HG03565 (cell line): ENCODE results near the gene NFAT5.
"Not testable (repeated sequence)": the region's sequence is repeated elsewhere in the genome, so short reads cannot be mapped to it uniquely, and the experiment has no call there.

Source experiments
- ATAC-seq: cut with Tn5 transposase; IDR thresholded peaks from one replicate; pipeline ENCODE4 v1.9.1; 2021; ENCODE audit warnings: mild to moderate bottlenecking, moderate library complexity; ENCODE audit not compliant: unreplicated experiment

NFAT5 gene

DNA sequence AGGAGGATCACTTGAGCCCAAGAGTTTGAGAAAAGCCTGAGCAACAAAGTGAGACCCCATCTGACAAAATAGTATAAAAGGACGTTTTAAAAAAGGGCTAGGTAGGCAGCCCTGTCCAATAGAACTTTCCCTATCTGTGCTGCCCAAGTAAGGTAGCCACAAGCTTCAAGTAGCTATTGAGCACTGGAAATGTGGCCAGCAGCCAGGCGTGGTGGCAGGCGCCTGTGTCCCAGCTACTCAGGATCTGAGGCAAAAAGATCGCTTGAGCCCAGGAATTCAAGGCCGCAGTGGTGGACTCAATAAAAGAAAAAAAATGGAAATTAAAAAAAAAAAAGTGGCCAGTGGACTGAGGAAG is 162.1 kb downstream of the NFAT5 start:
- no peak for ATAC-seq

DNA sequence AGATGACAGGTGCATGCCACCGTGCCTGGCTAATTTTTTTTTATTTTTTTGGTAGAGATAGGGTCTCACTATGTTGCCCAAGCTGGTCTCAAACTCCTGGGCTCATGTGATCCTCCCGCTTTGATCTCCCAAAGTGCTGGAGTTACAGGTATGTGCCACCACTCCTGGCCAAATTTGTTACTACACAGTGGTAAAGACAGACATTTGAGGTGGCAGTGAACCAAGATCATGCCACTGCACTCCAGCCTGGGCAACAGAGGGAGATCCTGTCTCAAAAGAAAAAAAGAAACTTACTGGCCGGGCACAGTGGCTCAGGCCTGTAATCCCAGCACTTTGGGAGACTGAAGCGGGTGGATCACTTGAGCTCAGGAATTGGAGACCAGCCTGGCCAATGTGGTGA is 163.3 kb downstream of the NFAT5 start:
- ATAC-seq = not testable (repeated sequence)

DNA sequence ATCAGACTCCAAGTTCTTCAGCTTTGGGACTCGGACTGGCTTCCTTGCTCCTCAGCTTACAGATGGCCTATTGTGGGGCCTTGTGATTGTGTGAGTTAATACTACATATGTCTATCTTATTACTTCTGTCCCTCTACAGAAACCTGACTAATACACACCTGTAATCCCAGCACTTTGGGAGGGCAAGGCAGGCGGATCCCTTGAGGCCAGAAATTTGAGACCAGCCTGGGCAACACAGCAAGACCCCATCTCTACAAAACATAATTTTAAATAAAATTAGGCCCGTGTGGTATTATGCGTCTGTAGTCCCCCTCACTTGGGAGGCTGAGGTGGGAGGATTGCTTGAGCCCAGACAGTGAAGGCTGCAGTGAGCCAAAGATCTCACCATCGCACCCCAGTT is 165.5 kb downstream of the NFAT5 start:
- not testable (repeated sequence) for ATAC-seq

DNA sequence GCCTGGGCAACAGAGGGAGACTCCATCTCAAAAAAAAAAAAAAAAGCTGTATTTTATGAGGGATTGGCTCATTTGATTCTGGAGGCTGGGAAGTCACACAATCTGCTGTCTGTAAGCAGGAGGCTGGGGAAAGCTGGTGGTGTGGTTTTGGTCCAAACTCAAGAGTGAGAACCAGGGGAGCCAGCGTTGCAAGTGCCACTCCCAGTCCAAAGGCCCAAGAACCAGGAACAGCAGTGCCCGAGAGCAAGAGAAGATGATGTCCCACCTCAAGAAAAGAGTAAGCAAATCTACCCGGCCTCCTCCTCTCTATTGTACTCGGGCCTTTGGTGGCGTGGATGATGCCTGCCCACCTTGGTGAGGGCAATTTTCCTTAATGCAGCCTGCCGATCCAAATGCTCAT is 166.3 kb downstream of the NFAT5 start:
- no peak for ATAC-seq

DNA sequence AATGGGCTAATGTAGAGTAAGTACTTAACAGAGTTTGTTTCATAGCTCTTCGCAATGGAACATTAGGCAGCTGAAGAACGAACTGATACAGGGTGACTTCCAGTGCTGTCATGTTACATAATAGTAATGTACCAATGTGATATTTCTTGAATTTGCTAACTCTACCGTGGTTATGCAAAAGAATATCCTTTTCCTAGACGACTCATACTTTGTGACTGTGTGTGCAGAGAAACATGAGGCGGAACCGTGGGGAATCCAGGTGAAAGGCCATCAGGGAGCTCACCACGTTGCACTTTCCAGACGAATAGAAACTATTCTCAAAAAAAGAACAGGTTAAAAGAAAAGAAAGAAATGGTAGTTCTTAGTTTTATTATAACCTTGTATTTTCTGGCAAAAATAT is 175.8 kb downstream of the NFAT5 start:
- ATAC-seq = no peak

DNA sequence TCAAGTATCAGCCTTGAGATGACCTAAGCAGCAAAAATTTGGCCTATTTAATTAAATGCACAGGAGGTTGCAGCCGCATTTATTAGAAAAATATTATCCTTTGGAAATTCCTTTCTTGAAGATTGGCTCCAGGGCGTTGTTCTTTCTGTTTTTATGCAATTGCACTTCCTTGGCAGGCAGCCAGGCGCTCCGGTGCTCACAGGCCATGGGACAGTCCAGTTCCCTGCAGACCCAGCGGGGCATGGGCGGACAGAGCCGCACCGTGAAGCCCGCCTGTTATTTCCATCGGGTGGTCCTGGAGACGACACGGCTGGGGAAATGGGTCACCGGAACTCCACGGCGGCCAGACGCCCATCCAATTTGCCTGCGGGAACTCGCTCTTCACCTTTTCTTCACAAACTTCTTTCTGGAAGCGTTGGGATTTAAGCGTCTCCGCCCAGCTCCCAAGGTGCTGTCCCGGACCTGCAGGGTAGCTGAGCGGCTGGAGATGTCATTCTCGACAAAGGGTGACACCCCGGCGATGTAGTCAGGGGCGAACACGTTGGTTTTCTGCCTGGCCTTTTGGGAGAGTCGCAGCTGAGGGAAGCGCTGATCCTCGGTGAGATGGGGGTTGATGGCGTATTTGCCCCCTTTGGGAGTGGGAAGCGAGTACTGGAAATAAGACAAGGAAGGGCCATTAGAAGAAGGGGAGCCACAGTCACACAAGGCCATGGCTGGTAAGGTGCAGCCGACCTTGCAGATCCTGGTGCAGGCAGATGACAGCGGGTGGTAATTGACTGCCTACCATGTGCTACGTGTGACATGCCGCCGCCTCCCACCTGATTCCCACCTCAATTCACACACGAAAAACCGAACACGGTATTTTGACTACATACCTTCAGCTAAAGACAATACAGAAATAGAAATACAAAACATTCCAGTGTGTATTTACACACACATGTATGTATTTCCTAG is 176.5 kb downstream of the NFAT5 start:
- no peak for ATAC-seq

DNA sequence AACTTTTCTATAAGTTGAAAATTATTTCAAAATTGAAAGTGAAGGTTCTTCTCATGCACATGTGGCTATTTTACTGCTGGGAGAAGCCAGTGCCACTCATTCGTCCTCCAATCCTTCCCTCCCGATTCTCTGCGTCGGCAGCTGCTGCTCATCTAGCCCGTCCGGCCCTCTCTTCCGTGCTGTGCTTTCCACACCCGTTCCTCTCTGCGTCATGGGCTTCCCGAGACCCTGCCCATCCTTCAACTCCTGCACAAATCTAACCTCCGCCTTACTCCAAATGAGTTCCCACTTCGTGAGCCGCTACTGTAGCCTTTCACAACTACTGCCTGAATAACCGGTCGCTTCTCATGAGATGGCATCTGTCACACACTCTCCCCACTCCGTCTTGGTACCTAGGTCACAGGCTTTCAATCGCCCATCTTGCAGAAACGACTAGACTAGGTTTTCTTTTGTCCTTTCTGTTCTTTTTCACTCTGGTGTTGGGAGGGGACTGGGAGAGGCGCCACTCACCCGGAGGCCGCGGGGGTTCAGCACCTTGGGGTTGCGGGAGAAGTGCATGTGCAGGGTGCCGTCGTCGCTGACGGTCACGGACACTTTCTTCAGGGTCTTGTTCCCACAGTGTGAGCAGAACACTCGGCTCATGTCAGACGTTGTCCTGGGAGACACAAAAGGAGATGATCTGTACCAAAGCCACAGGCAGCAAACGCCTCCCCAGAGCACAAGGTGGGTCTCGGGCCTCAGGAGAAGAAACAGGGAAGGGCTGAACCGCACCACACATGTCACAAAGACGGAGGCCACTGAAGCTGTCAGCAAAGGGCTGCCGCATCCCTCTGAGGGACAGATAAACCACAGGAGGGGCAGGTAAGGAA is 178.8 kb downstream of the NFAT5 start:
- no peak for ATAC-seq

DNA sequence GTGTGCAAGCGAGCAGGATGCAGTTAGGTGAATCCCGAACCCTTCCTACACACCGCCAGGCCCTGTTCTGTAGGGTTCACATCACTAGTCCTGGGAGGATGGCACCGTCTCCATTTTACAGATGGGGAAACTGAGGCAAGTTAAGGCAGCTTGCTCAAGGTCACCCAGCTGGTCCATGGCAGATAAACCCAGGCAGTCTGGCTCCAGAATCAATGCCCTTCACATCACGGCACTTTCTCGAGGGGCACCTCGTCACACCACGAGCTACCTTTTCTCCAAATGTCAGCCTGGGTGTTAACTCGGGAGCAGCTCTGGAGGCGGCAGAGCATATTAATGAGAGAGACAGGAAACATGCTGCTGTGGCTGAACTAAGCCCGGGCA is 179.5 kb downstream of the NFAT5 start:
- ATAC-seq = no peak

DNA sequence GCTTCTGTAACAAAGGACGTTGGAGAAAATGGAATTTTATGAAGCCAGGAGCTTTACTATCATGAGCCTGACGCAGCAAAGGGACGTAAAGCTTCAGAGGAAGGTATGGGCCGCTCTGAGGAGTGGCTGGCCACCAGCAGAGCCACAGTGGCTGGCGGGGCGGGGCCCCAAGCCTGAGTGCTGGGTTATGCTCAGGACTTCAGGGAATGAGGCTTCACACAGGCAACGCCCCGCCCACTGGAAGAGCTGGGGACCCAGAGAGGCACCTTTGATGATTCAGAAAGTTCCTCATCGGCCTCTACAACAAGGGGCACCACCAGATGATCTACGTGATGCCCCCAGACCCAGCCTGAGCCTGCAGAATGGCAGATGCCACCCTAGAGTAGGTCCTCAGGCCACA is 180.2 kb downstream of the NFAT5 start:
- ATAC-seq = no peak

DNA sequence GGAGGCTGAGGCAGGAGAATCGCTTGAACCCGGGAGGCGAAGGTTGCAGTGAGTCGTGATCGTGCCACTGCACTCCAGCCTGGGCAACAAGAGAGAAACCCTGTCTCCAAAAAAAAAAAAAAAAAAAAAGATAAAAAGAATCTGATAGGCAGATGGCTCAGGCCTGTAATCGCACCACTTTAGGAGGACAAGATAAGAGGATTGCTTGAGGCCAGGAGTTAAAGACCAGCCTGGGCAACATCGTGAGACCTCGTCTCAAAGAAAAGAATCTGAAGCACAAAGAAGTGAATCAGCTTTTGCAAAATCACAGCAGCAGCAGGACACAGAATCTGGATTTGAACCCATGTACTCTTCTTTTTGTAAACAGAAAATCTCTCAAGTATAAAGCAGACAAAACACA is 181.3 kb downstream of the NFAT5 start:
- no peak for ATAC-seq

DNA sequence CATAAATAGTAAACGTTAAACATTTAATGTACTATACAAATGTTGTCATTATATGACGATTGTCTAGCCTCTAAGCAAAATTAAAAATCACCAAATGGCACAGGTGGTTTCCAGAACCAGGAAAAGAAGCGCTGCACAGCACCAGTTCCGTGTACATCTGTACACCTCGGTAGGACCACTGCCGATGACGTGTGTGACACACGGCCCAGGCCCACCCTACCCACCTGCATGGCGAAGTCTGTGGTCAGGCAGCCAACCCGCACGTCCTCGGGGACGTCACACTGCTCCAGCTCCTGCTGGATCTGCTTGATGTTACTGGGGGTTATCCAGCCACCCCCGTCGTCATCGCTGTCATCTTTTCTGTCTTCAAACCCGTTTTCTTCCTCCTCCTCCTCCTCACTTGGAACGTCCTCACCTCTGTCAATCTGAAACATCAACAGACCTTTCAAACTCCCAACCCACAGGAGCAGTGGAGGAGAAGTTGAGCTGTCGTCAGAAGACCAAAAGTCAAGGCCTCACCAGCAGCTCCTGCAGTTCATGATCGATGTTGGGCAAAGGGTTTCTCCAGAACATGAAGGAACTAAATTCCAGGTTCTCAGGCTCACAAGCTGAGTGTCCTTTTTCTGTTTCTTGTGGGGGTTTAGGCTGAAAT is 183.1 kb downstream of the NFAT5 start:
- ATAC-seq = no peak

DNA sequence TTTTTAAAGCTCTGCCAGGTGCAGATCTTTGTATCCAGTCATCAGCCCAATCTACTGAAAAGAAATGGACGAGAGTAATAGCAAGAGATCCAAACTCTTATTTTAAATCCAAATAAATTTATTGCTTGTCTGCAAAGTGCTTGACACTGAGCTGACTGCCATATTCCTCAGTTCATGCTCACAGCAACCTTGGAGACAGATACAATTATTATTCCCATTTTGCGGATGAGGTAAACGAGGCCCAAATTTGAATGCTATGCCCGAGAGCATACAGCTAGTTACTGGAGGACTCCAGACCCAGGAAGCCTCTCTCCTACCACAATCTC is 188.3 kb downstream of the NFAT5 start:
- no peak for ATAC-seq
